Measurements from ENCODE around the gene FLVCR1.
"Not testable (repeated sequence)": the region's sequence is repeated elsewhere in the genome, so short reads cannot be mapped to it uniquely, and the experiment has no call there.

The FLVCR1 gene

DNA sequence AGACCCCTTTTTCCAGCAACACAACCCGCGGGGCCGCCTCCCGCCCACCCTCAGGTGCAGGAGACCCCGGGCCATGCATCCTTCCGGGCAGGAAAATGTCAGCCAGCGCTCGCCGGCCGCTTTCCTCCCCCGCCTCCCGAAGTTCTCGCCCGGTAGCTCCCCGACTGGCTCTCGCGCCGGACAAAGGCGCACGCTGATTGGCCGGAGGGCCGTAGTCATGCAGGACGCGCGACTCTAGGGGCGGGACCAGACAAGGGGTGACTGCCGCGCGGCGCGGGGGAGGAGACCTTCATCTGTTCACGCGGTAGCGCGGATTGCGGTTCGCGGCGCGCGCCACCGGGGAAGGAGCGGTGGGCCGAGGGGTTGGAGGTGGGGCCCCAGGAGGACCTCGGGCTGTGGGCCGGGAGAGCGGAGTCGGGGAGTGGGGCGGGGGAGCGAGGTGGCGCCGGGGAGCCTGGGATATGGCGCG, at the start of gene FLVCR1:
Gene FLVCR1 (plus strand): TSS at position 284 of the 469 bp plus-strand sequence. CDS start 178 bp downstream, at position 462.
- DNase-seq (ENCODE audit: low read depth in 2 of 2), result peak; percentile 78 to 86

DNA sequence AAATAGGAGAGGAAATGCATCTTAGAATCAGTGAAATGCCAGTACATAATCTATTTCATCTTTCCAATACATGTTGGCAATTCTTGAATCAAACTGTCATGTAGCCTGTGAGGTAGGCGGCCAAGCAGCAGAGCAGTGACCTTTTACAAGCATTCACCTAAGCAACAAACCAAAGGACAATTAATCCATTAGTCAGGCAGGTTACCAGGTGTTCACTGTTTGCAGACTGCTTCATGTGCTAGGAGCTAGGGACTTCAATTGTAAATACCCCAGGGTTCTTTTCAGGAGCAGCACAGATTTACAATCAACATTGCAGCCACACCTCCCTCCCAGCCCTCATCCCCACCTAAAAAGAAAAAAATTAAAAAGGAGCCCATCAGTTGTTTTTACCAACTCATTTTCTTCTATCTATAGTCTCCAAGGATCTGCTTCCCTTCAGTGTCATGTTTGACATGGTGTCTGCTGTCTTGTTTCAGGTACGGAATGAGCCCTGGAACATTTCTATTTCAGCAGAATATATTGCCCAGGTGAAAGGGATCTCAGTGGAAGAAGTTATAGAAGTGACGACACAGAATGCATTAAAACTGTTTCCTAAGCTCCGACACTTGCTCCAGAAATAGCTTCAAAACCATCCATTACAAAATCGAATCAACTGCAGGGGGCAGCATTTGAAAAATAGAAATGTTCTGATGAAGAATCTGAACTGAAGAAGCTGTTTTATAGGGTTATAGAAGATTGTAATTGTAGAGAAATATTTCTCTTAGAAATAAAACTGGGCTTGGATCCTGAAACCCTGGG, 43.3 kb upstream of the FLVCR1 start:
- no peak for DNase-seq (ENCODE audit: low read depth in 2 of 2)

DNA sequence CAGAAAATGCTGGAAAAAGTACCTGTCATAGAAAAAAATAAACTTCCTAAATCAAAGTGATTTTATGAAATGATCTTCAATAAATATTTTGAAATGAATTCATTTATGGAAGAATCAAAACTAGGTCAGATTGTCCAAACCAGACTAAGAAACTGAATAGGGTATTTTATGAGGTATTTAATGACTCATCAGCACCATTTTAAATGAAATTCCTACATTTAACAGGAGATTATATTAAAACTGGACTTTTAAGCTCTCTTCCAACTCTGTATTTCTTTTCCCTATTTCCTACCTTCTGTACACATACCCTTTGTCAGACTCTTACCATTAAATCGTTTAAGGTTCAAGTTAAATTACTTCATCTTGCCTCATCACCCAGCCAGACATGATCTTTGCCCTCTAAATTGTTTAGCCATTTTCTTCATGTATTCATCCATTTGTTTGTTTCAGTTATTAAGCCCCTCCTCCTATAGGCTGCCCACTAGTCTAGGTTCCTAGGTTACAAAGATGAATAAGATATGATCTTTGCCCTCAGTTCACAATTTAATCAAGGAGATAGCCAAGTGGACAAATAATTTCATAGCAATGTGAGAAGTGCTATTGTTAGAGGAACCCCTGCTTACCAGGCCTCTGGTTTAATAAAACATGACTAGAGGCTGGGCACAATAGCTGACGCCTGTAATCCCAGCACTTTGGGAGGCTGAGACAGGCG, 41.4 kb upstream of the FLVCR1 start:
- DNase-seq (ENCODE audit: low read depth in 2 of 2), result no peak

DNA sequence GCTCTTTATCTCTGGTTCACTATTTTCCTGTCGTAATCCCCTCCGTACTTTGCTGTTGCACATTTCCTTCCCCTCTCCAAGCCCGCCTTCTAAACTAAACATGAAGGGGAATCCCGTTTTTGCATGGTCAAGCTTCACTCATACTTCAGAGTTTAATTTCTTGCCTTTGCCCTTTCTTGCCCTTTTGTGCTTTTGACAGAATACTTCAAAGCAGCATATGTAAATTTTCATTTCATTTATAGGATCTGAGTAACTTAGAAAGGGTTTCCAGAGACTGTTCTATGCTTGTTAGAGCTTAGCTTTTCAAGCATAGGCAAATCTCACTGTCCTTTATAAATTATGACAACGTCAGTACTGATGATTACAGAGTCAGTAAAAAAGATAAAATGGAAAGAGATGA, 38.3 kb upstream of the FLVCR1 start:
- no peak for DNase-seq (ENCODE audit: low read depth in 2 of 2)

DNA sequence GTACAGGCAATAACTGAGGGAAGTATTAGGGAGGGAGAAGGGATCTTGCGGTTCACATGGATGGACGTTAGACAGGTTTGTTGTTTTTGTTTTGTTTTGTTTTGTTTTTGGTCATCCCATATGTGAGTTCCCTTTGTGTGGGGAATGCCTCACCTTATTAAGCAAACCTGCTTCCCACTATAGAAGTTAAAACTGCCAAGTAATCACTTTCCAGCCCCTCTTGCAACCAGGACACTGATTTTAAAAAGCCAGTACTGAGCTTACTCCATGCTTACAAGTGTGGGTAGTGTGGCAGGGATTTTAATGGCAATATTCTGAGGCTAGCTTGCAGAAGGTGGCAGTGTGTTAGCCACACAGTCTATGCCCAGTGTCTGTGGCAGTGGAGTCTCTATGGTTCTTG, 37.1 kb upstream of the FLVCR1 start:
- no peak for DNase-seq (ENCODE audit: low read depth in 2 of 2)

DNA sequence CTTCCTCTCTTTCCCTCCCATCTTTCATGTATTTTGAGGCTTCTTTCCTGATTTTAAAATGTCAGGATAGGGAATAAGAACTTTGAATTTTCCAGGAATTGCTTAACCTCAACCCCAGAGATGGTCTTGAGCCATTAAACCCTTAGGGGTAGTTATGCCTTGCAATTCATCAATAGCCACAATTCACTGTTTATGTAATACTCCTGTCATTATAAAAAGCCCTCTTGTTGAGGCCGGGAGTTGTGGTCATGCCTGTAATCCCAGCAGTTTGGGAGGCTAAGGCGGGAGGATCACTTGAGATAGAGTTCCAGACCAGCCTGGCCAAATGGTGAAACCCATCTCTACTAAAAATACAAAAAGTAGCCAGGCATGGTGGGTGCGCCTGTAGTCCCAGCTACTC, 35.1 kb upstream of the FLVCR1 start:
- no peak for DNase-seq (ENCODE audit: low read depth in 2 of 2)

DNA sequence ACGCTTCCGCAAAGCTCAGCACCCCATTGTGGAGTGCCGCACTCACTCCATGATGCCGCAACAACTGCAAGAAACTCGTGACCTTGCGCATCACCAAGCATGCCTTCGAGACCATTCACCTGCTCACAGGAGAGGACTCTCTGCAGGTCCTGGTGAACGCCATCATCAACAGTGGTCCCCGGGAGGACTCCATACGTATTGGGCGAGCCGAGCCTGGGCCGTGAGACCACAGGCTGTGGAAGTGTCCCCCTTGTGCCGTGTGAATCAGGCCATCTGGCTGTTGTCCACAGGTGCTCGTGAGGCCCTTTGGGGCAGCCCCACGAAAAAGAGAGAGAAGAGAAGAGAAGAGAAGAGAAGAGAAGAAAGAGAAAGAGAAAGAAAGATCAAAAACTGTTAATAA, 33.9 kb upstream of the FLVCR1 start:
- no peak for DNase-seq (ENCODE audit: low read depth in 2 of 2)

DNA sequence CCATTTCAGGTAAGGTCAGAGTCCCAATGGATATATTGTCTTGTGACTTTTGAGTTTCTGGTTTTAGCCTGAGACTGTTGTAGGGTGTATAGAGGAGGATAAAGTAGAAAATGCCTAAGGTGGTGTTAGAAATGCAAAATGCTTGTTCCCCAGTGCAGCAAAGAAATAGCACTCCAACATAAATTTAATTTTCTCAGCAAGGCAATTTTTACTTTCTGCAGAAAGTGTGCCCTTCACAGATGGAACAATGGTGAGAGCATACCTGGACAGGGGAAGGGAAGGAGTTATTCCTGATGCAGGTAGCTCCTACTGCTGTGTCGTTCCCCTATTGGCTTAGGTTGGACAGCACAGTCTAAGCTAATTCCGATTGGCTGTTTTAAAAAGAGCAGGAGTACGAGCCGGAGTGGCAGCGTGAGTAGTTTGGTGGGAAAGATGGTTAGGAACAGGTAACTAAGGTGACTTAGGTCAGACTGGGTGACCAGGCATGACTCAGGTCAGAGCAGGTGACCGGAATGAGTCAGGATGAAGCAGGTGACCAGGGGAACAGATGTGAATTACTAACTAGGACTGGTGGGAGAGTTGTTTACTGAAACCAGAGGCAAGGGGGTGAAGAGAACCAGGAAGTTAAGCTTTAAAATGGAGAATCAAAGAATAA, 32.1 kb upstream of the FLVCR1 start:
- no peak for DNase-seq (ENCODE audit: low read depth in 2 of 2)

DNA sequence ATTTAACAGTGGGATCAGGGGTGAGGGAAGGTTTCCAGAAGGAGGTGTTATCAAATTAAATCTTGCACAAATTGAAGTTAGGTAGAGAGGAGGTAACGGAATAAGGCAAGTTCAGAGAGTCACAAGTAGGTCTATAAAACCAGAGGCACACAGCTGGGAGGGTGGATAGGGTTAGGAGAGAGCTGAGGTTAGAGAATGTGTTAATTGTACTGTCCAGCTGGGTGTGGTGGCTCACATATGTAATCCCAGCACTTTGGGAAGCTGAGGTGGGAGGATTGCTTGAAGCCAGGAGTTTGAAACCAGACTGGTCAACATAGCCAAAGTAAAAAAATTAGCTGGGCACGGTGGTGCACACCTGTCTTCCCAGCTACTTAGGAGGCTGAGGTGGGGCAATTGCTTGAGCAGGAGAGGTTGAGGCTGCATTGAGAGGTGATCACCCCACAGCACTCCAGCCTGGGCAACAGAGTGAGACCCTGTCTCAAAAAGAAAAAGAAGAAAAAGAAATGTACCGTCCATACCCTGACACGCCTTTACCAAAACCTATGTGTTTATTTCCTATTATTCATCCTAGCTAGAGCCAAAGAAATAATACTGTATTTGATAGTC, 30.8 kb upstream of the FLVCR1 start:
- no peak for DNase-seq (ENCODE audit: low read depth in 2 of 2)

DNA sequence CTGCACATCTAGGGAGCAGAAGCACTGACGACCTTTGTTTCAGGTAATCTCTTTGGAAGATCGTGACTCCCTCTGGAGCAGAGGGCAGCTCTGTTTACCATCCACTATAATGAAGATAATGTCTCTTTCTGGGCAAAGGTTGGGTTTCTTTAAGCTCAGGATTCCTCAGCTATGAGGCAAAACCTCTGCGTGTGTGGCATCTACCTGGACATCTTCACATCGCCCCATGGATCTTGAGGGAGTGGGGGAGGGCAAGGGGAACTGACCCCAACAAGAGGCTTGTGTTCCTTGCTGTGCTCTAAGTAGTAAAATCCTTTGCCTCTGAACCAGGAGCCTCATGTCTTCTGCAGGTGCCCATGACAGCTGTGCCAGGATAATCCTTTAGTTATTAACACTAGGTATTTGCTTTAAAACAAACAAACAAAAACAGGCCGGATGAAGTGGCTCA, 30.2 kb upstream of the FLVCR1 start:
- no peak for DNase-seq (ENCODE audit: low read depth in 2 of 2)

DNA sequence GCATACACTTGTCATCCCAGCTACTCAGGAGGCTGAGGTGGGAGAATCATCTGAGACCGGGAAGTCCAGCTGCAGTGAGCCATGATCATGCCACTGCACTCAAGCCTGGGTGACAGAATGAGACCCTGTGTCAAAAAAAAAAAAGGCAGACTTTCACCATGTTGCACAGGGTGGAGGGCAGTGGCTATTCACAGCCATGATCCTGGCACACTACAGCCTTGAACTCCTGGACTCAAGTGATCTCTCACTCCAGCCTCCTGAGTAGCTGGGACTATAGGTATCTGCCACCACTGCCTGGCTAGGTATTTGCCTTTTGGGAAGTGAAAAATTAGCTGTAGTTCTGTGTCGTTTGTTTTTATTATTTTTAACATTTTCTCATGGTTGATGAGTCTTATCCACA, 29.7 kb upstream of the FLVCR1 start:
- DNase-seq (ENCODE audit: low read depth in 2 of 2), result no peak

DNA sequence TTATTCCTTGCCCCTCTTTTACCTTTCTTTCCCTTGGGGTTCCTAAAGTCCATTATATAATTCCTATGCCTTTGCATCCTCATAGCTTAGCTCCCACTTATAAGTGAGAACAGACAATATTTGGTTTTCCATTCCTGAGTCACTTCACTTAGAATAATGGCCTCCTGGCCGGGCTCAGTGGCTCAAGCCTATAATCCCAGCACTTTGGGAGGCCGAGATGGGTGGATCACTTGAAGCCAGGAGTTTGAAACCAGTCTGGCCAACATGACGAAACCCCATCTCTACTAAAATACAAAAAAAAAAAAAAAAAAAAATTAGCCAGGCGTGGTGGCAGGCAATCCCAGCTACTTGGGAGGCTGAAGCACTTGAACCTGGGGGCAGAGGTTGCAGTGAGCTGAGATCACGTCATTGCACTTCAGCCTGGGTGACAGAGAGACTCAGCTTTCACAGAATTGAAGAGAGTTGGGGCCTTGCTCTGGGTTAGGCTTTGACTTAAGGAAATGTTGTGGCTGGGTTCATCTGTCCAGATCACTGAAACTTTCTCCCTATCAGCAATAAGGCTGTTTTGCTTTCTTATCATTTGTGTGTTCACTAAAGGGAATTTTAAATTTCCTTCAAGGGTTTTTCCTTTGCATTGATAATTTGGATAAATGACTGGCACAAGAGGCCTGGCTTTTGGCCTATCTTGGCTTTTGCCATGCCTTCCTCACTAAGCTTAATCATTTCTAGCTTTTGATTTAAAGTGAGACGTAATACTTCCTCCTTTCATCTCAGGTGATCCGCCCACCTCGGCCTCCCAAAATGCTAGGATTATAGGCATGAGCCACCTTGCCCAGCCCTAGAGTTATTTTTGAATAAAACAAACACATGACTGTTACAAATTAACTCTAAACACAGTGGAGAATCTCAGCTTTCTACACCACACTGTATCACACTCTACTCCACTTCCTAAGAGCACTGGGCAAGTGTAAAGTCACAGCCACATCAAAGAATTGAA, 24.6 kb upstream of the FLVCR1 start:
- DNase-seq (ENCODE audit: low read depth in 2 of 2), result not testable (repeated sequence)

DNA sequence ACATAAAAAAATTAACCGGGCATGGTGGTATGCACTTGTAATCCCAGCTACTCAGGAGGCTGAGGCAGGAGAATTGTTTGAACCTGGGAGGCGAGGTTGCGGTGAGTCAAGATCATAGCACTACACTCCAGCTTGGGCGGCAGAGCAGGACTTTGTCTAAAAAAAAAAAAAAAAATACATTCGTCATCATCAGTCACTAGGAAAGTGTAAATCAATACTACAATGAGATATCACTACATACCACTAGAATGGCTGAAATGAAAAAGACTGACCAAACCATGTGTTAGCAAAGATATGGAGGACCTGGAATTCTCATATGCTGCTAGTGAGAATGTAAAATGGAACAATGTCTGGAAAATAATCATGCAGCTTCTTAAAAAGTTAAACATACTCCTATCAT, 19.9 kb upstream of the FLVCR1 start:
- DNase-seq (ENCODE audit: low read depth in 2 of 2), result no peak

DNA sequence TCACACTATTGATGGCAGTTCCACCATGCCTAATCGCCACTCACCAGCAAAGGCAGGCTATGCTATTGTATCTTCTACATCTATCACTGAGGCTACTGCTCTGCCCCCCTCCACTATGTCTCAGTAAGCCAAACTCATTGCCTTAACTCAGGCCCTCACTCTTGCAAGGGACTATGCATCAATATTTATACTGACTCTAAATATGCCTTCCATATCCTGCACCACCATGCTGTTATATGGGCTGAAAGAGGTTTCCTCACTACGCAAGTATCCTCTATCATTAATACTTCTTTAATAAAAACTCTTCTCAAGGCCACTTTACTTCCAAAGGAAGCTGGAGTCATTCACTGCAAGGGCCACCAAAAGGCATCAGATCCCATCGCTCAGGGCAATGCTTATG, 13.6 kb upstream of the FLVCR1 start:
- DNase-seq (ENCODE audit: low read depth in 2 of 2), result not testable (repeated sequence)

DNA sequence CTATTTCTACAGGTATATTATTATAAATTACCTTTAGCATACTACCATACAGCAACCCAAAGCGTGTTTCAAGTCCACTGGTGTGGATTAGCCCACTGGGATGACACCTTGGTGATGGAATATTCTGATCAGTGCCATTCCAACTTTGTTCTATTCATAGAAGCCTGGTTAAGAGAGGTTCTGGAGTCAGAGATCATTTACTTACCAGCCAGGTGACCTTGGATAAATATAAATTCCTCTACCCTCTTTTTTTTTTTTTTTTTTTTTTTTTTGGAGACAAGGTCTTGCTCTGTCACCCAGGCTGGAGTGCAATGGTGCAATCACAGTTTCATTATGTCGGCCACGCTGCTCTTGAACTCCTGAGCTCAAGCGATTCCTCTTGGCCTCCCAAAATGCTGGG, 10.5 kb upstream of the FLVCR1 start, which contains the start of gene SPATA45:
Gene SPATA45 (minus strand): TSS at position 101 of the 400 bp plus-strand sequence. CDS start 11,500 bp downstream, outside the sequence.
- no peak for DNase-seq (ENCODE audit: low read depth in 2 of 2)

DNA sequence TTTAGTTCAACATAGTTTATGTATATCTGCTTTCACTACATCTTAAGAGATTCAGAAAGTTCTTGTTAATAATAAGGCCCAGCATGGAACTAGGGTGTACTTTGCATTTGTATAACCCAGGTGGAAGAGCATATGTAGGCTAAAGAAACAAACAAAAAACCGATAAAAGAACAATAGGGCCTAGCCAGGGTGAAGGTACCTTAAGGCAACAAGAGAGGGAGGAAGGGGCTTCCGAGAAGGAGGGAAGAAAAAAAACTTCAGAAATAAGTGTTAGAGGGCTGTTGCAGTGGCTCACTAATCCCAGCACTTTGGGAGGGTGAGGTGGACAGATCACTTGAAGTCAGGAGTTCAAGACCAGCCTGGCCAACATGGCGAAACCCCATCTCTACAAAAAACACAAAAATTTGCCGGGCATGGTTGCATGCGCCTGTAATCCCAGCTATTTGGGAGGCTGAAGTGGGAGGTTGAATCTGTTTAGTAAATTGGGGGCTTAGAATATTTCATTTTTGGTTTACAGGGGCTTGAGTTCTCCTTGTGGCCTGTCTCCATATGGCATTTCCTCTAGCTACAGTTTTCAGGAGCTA, 5.9 kb upstream of the FLVCR1 start:
- no peak for DNase-seq (ENCODE audit: low read depth in 2 of 2)

DNA sequence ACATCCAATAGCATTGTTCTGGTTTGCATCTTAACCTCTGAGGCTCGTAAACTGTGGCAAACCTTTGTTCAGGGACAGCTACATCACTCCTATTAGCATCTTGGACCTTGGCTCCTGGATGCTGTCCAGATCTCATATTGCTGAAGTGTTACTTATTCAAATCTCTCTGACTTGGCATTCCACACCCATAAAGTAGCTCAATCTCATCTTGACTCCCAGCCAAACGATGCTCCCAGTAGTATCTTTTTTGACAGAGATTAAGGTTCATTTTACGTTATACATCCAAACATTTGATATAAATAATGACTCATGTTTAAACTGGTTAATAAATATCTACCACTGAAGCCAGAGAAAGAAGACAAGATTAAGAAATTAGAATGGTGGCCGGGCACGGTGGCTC, 4.4 kb upstream of the FLVCR1 start:
- no peak for DNase-seq (ENCODE audit: low read depth in 2 of 2)

DNA sequence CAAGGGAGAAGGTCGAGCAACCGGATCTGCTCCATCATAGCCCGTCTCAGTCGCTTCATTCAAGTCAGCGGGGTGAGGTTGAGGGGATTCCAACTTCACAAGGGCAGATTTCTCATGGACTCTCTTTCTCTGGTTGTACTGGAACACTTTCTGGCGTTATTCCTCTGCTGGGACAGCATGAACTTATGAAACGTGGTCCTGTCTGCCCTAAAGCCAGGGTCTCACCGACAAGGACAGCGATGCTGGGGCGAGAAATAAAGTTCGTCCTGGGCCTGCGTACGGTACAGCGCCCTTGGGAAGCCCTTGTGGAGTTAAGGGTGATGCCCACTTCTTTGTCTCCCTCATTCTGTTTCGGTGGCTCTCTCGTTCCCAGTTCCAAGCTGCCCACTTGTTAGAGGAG, 1.3 kb upstream of the FLVCR1 start:
- DNase-seq (ENCODE audit: low read depth in 2 of 2), result no peak

DNA sequence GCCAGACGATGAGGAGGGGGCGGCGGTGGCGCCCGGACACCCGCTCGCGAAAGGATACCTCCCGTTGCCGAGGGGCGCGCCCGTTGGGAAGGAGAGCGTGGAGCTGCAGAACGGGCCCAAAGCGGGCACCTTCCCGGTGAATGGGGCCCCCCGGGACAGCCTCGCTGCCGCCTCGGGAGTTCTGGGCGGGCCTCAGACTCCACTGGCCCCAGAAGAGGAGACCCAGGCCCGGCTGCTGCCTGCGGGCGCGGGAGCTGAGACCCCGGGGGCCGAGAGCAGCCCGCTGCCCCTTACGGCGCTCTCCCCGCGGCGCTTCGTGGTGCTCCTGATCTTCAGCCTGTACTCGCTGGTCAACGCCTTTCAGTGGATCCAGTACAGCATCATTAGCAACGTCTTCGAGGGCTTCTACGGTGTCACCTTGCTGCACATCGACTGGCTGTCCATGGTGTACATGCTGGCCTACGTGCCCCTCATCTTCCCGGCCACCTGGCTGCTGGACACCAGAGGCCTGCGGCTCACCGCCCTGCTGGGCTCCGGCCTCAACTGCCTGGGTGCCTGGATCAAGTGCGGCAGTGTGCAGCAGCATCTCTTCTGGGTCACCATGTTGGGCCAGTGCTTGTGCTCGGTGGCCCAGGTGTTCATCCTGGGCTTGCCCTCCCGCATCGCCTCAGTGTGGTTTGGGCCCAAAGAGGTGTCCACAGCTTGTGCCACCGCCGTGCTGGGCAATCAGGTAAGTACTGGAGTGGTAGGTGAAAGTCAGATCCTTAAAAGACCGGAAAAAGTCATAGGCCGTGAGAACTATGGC, 588 bp downstream of the FLVCR1 start:
- no peak for DNase-seq (ENCODE audit: low read depth in 2 of 2)

All from stimulated activated CD4-positive, alpha-beta T cell treated with anti-CD3 and anti-CD28 coated beads, Interleukin-1b, Interleukin-23, amount 100 ng/mL, for 4 hours (primary cell).